ENCODE measurements around the gene STIM1.

- TF ChIP-seq CTCF (IDR thresholded peaks at IDR 0.05 in 2 of 3, conservative IDR thresholded peaks at IDR 0.05 in 1 of 3; ENCODE audit: control insufficient read depth in 2 of 3, extremely low read depth in 1 of 3, insufficient read depth in 1 of 3, low read depth in 3 of 3, low read length in 3 of 3) (no peak), TAF1 (IDR thresholded peaks at IDR 0.05; ENCODE audit: borderline replicate concordance, low read depth, low read length) (no peak)
Observed at GRCh38 chr11:3967695-3968094, 112.2 kb downstream of the STIM1 start.

Data from GM12878 (cell line).